ENCODE data around the gene CHN2. TPM values are rescaled to one million over a fixed set of nuclear protein-coding genes. Genes with fewer than 3 reads are reported as not detected.

CHN2 gene
- total RNA-seq, 1 donor = under 0.01 TPM

DNA sequence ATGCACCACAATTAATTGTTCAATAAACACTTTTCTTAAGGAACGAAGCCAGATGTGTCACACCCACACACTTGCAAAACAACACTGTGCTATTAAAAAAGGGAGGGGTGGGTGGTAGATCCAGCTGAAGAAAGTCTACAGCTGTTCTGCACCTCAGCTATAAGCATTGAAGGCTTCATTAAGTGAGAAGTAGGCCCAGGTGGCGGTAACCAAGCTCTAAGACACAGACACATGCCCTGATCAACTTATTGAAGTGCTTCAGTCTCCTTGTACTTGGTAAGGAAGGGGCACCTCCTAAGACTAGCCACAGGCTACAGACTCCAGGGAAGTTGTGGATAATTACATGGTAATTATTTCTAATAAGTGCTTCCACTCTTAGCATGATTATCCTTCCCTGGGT is 43.7 kb upstream of the CHN2 start:
- DNase-seq (ENCODE audit: low read depth) = no peak
- H3K4me3 ChIP-seq (ENCODE audit: low read depth, low read length) = no peak overlapping the region
- TF ChIP-seq, protein P1, sequence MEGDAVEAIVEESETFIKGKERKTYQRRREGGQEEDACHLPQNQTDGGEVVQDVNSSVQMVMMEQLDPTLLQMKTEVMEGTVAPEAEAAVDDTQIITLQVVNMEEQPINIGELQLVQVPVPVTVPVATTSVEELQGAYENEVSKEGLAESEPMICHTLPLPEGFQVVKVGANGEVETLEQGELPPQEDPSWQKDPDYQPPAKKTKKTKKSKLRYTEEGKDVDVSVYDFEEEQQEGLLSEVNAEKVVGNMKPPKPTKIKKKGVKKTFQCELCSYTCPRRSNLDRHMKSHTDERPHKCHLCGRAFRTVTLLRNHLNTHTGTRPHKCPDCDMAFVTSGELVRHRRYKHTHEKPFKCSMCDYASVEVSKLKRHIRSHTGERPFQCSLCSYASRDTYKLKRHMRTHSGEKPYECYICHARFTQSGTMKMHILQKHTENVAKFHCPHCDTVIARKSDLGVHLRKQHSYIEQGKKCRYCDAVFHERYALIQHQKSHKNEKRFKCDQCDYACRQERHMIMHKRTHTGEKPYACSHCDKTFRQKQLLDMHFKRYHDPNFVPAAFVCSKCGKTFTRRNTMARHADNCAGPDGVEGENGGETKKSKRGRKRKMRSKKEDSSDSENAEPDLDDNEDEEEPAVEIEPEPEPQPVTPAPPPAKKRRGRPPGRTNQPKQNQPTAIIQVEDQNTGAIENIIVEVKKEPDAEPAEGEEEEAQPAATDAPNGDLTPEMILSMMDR (IDR thresholded peaks at IDR 0.05; ENCODE audit: insufficient read depth, low read depth, low read length) = no peak

DNA sequence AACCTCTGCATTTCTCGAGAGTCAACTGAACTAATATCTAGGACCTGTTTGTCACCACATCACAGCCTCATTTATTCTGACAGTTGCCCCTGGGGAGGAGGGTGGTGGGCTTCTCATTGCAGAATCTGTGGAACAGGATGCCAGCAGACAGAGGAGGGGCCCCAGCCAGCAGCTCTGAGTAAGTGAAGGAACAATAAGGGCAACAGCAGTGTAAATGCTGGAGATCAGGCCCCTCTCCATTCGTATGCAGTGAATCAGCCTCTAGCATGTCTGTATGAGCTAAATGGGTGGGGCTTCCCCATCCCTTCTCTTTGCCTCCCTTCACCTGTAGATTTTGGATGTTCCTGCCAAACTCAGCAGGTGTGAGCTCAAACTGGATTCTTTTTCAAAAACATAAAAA is 40.5 kb upstream of the CHN2 start:
- TF ChIP-seq, protein P1 (IDR thresholded peaks at IDR 0.05; ENCODE audit: insufficient read depth, low read depth, low read length) = no peak

DNA sequence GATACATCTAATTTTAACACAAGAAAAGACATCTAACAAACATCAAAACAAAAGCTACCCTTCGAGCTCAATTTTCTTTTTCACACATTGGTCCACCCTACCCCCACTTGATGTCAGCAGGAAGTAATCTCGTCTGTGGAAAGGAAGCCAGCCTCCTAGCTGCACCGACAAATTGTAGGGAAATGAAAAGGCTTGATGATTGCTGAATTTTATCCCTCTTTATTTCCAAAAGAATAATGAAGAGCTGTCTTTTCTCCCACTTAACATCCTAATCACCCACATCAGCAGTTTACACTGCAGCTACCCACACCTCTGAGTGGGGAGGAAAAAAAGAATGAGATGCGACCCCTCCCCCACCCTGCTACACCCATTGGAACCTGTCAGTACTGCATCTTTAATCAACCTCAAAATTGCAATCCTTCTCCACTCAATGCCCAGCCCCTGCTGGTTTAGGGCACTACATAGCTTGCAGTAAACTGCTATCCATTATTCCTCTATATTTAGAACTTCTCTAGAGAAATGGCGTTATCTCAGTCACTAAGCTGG is 37.6 kb upstream of the CHN2 start:
- H3K4me3 ChIP-seq (ENCODE audit: low read depth, low read length) = no peak overlapping the region
- TF ChIP-seq, protein P1 (IDR thresholded peaks at IDR 0.05; ENCODE audit: insufficient read depth, low read depth, low read length) = no peak
- no peak for DNase-seq (ENCODE audit: low read depth)

More for the DNA sequence above, 40.5 kb upstream of the CHN2 start:
- H3K4me3 ChIP-seq (ENCODE audit: low read depth, low read length) = no peak overlapping the region
- no peak for DNase-seq (ENCODE audit: low read depth)

DNA sequence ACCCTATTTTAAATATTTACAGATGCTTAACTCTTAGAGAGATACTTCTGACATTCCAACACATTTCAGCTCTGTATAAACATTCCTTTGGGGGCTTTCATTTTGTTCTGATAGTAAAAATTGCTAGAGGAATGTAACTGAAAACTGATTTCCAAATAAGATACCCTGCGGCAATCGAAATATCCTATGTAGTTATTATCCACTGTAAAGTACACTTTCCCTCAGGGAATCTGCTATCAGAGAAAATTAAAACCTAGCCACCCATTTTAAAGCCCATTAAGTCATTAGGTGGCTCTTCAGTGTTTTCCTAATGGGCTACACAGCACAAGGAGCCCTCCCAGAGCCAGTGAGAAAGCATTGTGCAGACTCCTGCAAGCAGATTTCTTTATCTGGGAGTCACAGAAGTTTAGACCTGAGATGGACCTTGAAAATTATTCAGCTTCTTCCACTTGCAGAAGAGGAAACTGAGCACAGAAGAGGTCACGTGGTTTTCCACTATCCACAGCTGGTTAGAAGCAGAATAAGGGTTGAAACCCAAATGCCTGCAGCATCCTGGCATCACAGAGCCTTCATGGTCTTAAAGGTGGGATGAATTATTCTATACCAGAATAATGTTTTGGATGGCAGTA is 35.7 kb upstream of the CHN2 start:
- no peak overlapping the region for H3K4me3 ChIP-seq (ENCODE audit: low read depth, low read length)
- TF ChIP-seq, protein P1 (IDR thresholded peaks at IDR 0.05; ENCODE audit: insufficient read depth, low read depth, low read length) = no peak
- no peak for DNase-seq (ENCODE audit: low read depth)

DNA sequence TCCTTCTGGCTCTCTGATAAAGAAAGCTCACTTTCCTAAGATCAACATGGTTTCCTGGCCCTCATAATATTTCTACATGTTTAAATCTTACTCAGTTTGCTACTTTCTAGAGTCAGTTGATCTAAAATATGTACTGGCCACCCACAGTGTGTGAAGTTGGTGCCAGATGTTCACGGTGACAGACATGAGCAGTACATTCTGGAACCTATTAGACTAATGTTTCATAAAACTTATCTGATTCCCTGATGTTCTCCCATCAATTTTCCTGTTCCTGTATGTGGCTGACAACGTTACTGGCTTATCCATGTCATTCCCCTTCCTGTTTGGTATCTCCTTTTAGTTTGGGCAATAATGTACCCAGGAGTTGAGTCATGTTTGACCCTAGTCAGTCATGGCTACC is 34.5 kb upstream of the CHN2 start:
- no peak for DNase-seq (ENCODE audit: low read depth)
- TF ChIP-seq, protein P1 (IDR thresholded peaks at IDR 0.05; ENCODE audit: insufficient read depth, low read depth, low read length) = no peak
- no peak overlapping the region for H3K4me3 ChIP-seq (ENCODE audit: low read depth, low read length)

DNA sequence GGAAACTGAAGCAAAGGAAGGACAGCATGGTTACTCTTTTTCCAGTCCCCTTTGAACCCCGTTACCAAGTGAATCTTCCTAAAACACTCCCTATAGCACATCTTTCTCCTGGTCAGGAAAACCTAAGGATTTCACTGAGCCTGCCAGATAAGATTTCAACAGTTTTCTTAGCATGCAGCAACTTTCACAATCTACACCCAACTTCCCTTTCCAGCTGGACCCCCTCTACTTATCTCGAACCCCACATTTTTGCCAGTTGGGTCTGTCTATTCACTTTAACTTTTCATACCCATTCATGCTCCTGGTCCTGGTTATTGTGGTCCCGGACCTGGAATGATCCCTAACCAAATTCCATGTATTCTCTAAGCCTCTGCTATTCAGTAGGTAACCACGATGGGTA is 33.3 kb upstream of the CHN2 start:
- no peak for DNase-seq (ENCODE audit: low read depth)
- TF ChIP-seq, protein P1 (IDR thresholded peaks at IDR 0.05; ENCODE audit: insufficient read depth, low read depth, low read length) = no peak
- H3K4me3 ChIP-seq (ENCODE audit: low read depth, low read length) = no peak overlapping the region

DNA sequence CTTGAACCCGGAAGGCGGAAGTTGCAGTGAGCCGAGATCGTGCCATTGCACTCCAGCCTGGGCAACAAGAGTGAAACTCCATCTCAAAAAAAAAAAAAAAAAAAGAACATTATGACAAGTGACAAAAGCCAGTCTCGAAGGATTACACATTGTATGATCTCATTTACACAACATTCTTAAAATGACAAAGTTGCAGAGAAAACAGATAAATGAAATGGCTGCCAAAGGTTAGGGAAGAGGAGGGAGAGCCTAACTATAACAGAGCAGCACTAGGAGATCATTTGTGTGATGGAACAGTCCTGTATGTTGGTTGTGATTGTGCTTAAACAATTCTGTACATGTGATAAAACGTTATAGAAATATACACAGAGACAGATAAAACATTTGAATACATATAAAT is 32.0 kb upstream of the CHN2 start:
- TF ChIP-seq, protein P1 (IDR thresholded peaks at IDR 0.05; ENCODE audit: insufficient read depth, low read depth, low read length) = no peak
- H3K4me3 ChIP-seq (ENCODE audit: low read depth, low read length) = no peak overlapping the region
- DNase-seq (ENCODE audit: low read depth) = no peak

All from fibroblast of villous mesenchyme (primary cell).